GM19193 (cell line): ENCODE data around the gene RANBP9.

Source experiments
- POLR2A ChIP-seq: IDR thresholded peaks from 4 replicates; pipeline ENCODE4 v1.6.1; 2011; ENCODE audit not compliant: insufficient read depth, insufficient read length; ENCODE audit errors: extremely low read depth

Gene RANBP9

GRCh38 chr6:13694562-13694961 is 17.1 kb downstream of the RANBP9 start:
- TF ChIP-seq POLR2A: no peak

GRCh38 chr6:13689511-13690256 is 22.0 kb downstream of the RANBP9 start:
- TF ChIP-seq POLR2A: no peak

- TF ChIP-seq POLR2A: no peak
Observed at GRCh38 chr6:13688692-13689196, 22.9 kb downstream of the RANBP9 start.

GRCh38 chr6:13687917-13688351 is 23.7 kb downstream of the RANBP9 start:
- no peak for TF ChIP-seq POLR2A

- no peak for TF ChIP-seq POLR2A
Observed at GRCh38 chr6:13684855-13685254, 26.8 kb downstream of the RANBP9 start.

GRCh38 chr6:13683038-13683437 is 28.6 kb downstream of the RANBP9 start:
- TF ChIP-seq POLR2A: no peak

- no peak for TF ChIP-seq POLR2A
Observed at GRCh38 chr6:13682346-13682745, 29.3 kb downstream of the RANBP9 start.

- no peak for TF ChIP-seq POLR2A
Observed at GRCh38 chr6:13681305-13682061, 30.2 kb downstream of the RANBP9 start.

- TF ChIP-seq POLR2A: no peak
Observed at GRCh38 chr6:13680448-13680968, 31.1 kb downstream of the RANBP9 start.

GRCh38 chr6:13679996-13680395 is 31.6 kb downstream of the RANBP9 start:
- TF ChIP-seq POLR2A: no peak

- no peak for TF ChIP-seq POLR2A
Observed at GRCh38 chr6:13678255-13678983, 33.2 kb downstream of the RANBP9 start.

GRCh38 chr6:13677878-13678254 is 33.8 kb downstream of the RANBP9 start:
- TF ChIP-seq POLR2A: no peak

- TF ChIP-seq POLR2A: no peak
Observed at GRCh38 chr6:13676551-13677156, 35.0 kb downstream of the RANBP9 start.

GRCh38 chr6:13674533-13675190 is 37.0 kb downstream of the RANBP9 start:
- no peak for TF ChIP-seq POLR2A

GRCh38 chr6:13673825-13674444 is 37.7 kb downstream of the RANBP9 start:
- TF ChIP-seq POLR2A: no peak

- TF ChIP-seq POLR2A: no peak
Observed at GRCh38 chr6:13673368-13673767, 38.3 kb downstream of the RANBP9 start.
